Sigmoid colon (tissue), 7 donors: ENCODE results near the gene ZNF467. TPM values are rescaled to one million over a fixed set of nuclear protein-coding genes. Genes with fewer than 3 reads are reported as not detected.

Experiments used
- DNase-seq: peaks from one replicate; pipeline ENCODE4 v3.0.0-alpha.2; 2019
- H3K27ac ChIP-seq, 4 donors: fragments of 200-600 bp; sonication (generic); one replicate each; pipeline ENCODE4 v1.5.1; 2016 to 2019; ENCODE audit warnings: mild to moderate bottlenecking in 1 of 4
- H3K27me3 ChIP-seq, 3 donors: fragments of 200-600 bp; sonication (generic); one replicate each; pipeline ENCODE4 v1.5.1; 2019; ENCODE audit warnings: mild to moderate bottlenecking in 1 of 3
- H3K36me3 ChIP-seq, 4 donors: fragments of 200-600 bp; sonication (generic); one replicate each; pipeline ENCODE4 v1.5.1; 2016 to 2019
- H3K4me1 ChIP-seq, 4 donors: fragments of 200-600 bp; sonication (generic); one replicate each; pipeline ENCODE4 v1.5.1; 2017 to 2019
- H3K4me3 ChIP-seq, 4 donors: fragments of 200-600 bp; sonication (generic); one replicate each; pipeline ENCODE4 v1.5.1; 2017 to 2019; ENCODE audit warnings: mild to moderate bottlenecking in 2 of 4, moderate library complexity in 1 of 4
- H3K9me3 ChIP-seq, 4 donors: fragments of 200-600 bp in 3 of 4; sonication (generic) in 3 of 4; one replicate each; pipeline versions ENCODE4 v1.5.1 to v1.6.1; 2013 to 2019
- CTCF ChIP-seq, 4 experiments: fragments of 450-650 bp in 3 of 4; fragments of 200-600 bp in 1 of 4; IDR thresholded peaks; one replicate each; pipeline ENCODE4 v1.5.1; 2016 to 2019; ENCODE audit warnings: antibody characterized with exemption in 4 of 4, mild to moderate bottlenecking in 3 of 4, moderate library complexity in 2 of 4
- EP300 ChIP-seq, 4 donors: sonication (generic); formaldehyde crosslinking; IDR thresholded peaks; one replicate each; pipeline ENCODE4 v1.6.1; 2017; ENCODE audit warnings: antibody characterized with exemption in 4 of 4
- POLR2A ChIP-seq, 2 donors: fragments of 450-650 bp; IDR thresholded peaks; one replicate each; pipeline ENCODE4 v1.6.1; 2016; ENCODE audit warnings: antibody characterized with exemption in 2 of 2, mild to moderate bottlenecking in 2 of 2, moderate library complexity in 2 of 2
- POLR2AphosphoS5 ChIP-seq, 4 donors: sonication (generic); formaldehyde crosslinking; IDR thresholded peaks; one replicate each; pipeline ENCODE4 v1.6.1; 2017; ENCODE audit warnings: antibody characterized with exemption in 4 of 4
- WGBS, 2 donors: extraction: QIAGEN DNeasy Blood & Tissue Kit; methylation state at CpG; one replicate each; pipeline ENCODE4 v1.1.7; 2013; 5-methylcytosine and 5-hydroxymethylcytosine counted together
- intact Hi-C: fragments of 100-400 bp; cut with DNase I; formaldehyde crosslinking; loops from one replicate; pipeline ENCODE4 v1.15.1; 2023
- polyA plus RNA-seq, 3 donors: library from polyadenylated mRNA; stranded (reverse); fragments of 200-250 nt; gene quantifications; one replicate each; pipeline ENCODE4 v1.2.3, GENCODE V29; 2013
- total RNA-seq, 4 donors: library from RNA; depleted of rRNA; stranded (reverse); fragments of >200 nt; gene quantifications; one replicate each; pipeline ENCODE4 v1.1.0, GENCODE V29; 2016
- donor health status: healthy with polysubstance abuse.
- donor health status: Bipolar disorder and iron deficiency.
- donor health status: healthy.

ZNF467 gene
- total and polyA plus RNA-seq, 7 donors, result 3.0 to 15.7 (median 7.1) TPM

- Histone ChIP-seq H3K9me3 (no peaks in the 10 kb centered on the region), H3K4me3 (no peak overlapping the region), H3K4me1 (no peaks in the 10 kb centered on the region), H3K36me3 (peaks cover 0 to 32% (median 1%) of the 10 kb centered on the region in 4 donors), H3K27ac (no peak overlapping the region), H3K27me3 (peaks cover 0 to 11% (median 0%) of the 10 kb centered on the region in 3 donors)
- intact Hi-C loops, result no loop called here
- TF ChIP-seq CTCF (IDR thresholded peaks at IDR 0.05) (no peak), EP300 (IDR thresholded peaks at IDR 0.05) (no peak)
- no peak for DNase-seq
- 28 to 75% methylated on average over 96 of the region's 96 CpGs for WGBS, 2 donors
These were observed 8.6 kb downstream of the ZNF467 start for GRCh38 chr7:149764481-149765398.

- H3K4me3 ChIP-seq, result no peak overlapping the region
- peaks cover 0 to 22% (median 1%) of the 10 kb centered on the region in 4 donors for H3K36me3 ChIP-seq
- 80 to 87% methylated on average over 22 of the region's 22 CpGs for WGBS, 2 donors
- TF ChIP-seq EP300 (IDR thresholded peaks at IDR 0.05) (no peak), CTCF (IDR thresholded peaks at IDR 0.05) (no peak), POLR2A (IDR thresholded peaks at IDR 0.05) (no peak), POLR2AphosphoS5 (IDR thresholded peaks at IDR 0.05) (no peak)
- no peaks in the 10 kb centered on the region for H3K4me1 ChIP-seq
- no peak overlapping the region for H3K27ac ChIP-seq
- intact Hi-C loops, result no loop called here
- DNase-seq, result no peak
- no peaks in the 10 kb centered on the region for H3K9me3 ChIP-seq
- peaks cover 0 to 11% (median 0%) of the 10 kb centered on the region in 3 donors for H3K27me3 ChIP-seq
These were observed 9.7 kb downstream of the ZNF467 start for GRCh38 chr7:149763563-149764240.

- intact Hi-C loops, result no loop called here
- H3K9me3 ChIP-seq, result no peaks in the 10 kb centered on the region
- peaks cover 0 to 13% (median 1%) of the 10 kb centered on the region in 4 donors for H3K36me3 ChIP-seq
- peaks cover 0 to 11% (median 0%) of the 10 kb centered on the region in 3 donors for H3K27me3 ChIP-seq
- DNase-seq, result no peak
- 83 to 88% methylated on average over 10 of the region's 10 CpGs for WGBS, 2 donors
- no peak for TF ChIP-seq CTCF (IDR thresholded peaks at IDR 0.05)
- TF ChIP-seq EP300 (IDR thresholded peaks at IDR 0.05), result no peak
- no peak overlapping the region for H3K4me3 ChIP-seq
- no peak overlapping the region for H3K27ac ChIP-seq
- no peaks in the 10 kb centered on the region for H3K4me1 ChIP-seq
These were observed 10.8 kb downstream of the ZNF467 start for GRCh38 chr7:149762610-149763009.

- DNase-seq, result no peak
- Histone ChIP-seq H3K36me3 (peaks cover 0 to 13% (median 1%) of the 10 kb centered on the region in 4 donors), H3K9me3 (no peaks in the 10 kb centered on the region), H3K4me1 (no peaks in the 10 kb centered on the region), H3K27me3 (peaks cover 0 to 11% (median 0%) of the 10 kb centered on the region in 3 donors), H3K27ac (no peak overlapping the region), H3K4me3 (no peak overlapping the region)
- 63 to 72% methylated on average over 4 of the region's 4 CpGs for WGBS, 2 donors
- no peak for TF ChIP-seq EP300 (IDR thresholded peaks at IDR 0.05)
- TF ChIP-seq POLR2AphosphoS5 (IDR thresholded peaks at IDR 0.05), result no peak
- no peak for TF ChIP-seq CTCF (IDR thresholded peaks at IDR 0.05)
- TF ChIP-seq POLR2A (IDR thresholded peaks at IDR 0.05), result no peak
- intact Hi-C loops, result no loop called here
These were observed 11.3 kb downstream of the ZNF467 start for GRCh38 chr7:149762089-149762488.
